ENCODE data around the gene FAM9A. TPM values are rescaled to one million over a fixed set of nuclear protein-coding genes. Genes with fewer than 3 reads are reported as not detected.

FAM9A gene
- total RNA-seq (2022; extraction: Qiagen RNA extraction; ENCODE audit: low read depth), result not detected in 5 replicates

GRCh38 chrX:8801041-8801599 lies at the start of gene FAM9A:
TSS of gene FAM9A (minus strand) at chrX:8801383. CDS start at chrX:8800171, 1,212 bp downstream.

Other genes starting within 250 kb of the FAM9A start
- gene ANOS1, start 69.2 kb downstream of the FAM9A start, total RNA-seq (2022; extraction: Qiagen RNA extraction; ENCODE audit: low read depth), result 0.02 to 0.23 TPM (median 0.06 TPM) in 4 of 5 replicates, not detected in the other
- not detected in 5 replicates for gene FAM9B, start 232.7 kb upstream of the FAM9A start, total RNA-seq (2022; extraction: Qiagen RNA extraction; ENCODE audit: low read depth)